Astrocyte of the cerebellum (primary cell): ENCODE measurements around the gene PLPP2.

Experiments used
- DNase-seq: peaks from one replicate; pipeline ENCODE4 v3.0.0-alpha.2; 2011; ENCODE audit warnings: low read depth
- H3K4me3 ChIP-seq: 2 replicates; pipeline ENCODE4 v1.5.1; 2011; ENCODE audit warnings: mild to moderate bottlenecking, low read depth, low read length, moderate library complexity
- in situ Hi-C: cut with HindIII; loops from 2 replicates; pipeline ENCODE4 v1.10.0; 2017; ENCODE audit warnings: low sequenced_read_pairs
- TF ChIP-seq, protein P1 (sequence below): IDR thresholded peaks from 2 replicates; pipeline ENCODE4 v1.5.1; 2012; ENCODE audit warnings: low read length, low read depth, moderate library complexity, mild to moderate bottlenecking; ENCODE audit errors: missing control alignments

Gene PLPP2

GRCh38 chr19:335072-335471 lies 43.9 kb upstream of the PLPP2 start:
- TF ChIP-seq, protein P1, sequence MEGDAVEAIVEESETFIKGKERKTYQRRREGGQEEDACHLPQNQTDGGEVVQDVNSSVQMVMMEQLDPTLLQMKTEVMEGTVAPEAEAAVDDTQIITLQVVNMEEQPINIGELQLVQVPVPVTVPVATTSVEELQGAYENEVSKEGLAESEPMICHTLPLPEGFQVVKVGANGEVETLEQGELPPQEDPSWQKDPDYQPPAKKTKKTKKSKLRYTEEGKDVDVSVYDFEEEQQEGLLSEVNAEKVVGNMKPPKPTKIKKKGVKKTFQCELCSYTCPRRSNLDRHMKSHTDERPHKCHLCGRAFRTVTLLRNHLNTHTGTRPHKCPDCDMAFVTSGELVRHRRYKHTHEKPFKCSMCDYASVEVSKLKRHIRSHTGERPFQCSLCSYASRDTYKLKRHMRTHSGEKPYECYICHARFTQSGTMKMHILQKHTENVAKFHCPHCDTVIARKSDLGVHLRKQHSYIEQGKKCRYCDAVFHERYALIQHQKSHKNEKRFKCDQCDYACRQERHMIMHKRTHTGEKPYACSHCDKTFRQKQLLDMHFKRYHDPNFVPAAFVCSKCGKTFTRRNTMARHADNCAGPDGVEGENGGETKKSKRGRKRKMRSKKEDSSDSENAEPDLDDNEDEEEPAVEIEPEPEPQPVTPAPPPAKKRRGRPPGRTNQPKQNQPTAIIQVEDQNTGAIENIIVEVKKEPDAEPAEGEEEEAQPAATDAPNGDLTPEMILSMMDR, result no peak
- in situ Hi-C loops, result no loop called here
- DNase-seq, result no peak
- H3K4me3 ChIP-seq, result no peak overlapping the region

- in situ Hi-C loops, result no loop called here
- H3K4me3 ChIP-seq, result no peak overlapping the region
- TF ChIP-seq, protein P1, result no peak
- DNase-seq, result no peak
Measured at GRCh38 chr19:334296-335071, 43.3 kb upstream of the PLPP2 start.

DNA sequence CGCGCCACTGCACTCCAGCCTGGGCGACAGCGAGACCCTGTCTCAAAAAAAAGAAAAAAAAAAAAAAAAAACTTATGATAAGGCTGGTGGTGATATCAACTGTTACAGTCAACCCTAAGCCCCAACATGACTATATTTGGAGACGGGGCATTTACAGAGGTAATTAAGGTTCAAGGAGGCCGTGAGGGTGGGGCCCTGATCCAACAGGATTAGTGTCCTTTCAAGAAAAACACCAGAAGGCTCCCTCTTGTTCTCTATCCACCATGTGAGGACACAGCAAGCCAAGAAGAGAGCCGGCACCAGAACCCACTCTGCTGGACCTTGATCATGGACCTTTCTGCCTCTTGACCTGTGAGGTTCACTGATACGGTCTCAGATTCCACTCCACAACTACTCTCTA lies 39.3 kb upstream of the PLPP2 start:
- in situ Hi-C loops, result no loop called here
- no peak for DNase-seq
- H3K4me3 ChIP-seq, result no peak overlapping the region
- TF ChIP-seq, protein P1, result no peak

GRCh38 chr19:329876-330275 lies 38.7 kb upstream of the PLPP2 start:
- TF ChIP-seq, protein P1, result no peak

GRCh38 chr19:328025-328505 lies 36.9 kb upstream of the PLPP2 start:
- no peak for DNase-seq
- H3K4me3 ChIP-seq, result no peak overlapping the region
- in situ Hi-C loops, result no loop called here
- TF ChIP-seq, protein P1, result no peak

More at GRCh38 chr19:329876-330275, 38.7 kb upstream of the PLPP2 start:
- H3K4me3 ChIP-seq, result no peak overlapping the region
- in situ Hi-C loops, result no loop called here
- no peak for DNase-seq

GRCh38 chr19:327291-328024 lies 36.3 kb upstream of the PLPP2 start:
- in situ Hi-C loops, result no loop called here
- no peak overlapping the region for H3K4me3 ChIP-seq
- TF ChIP-seq, protein P1, result no peak
- no peak for DNase-seq
